ENCODE data around the gene HOXD1.

Gene HOXD1

GRCh38 chr2:176164611-176165369, 23.7 kb upstream of the HOXD1 start:
- TF ChIP-seq, protein P1, sequence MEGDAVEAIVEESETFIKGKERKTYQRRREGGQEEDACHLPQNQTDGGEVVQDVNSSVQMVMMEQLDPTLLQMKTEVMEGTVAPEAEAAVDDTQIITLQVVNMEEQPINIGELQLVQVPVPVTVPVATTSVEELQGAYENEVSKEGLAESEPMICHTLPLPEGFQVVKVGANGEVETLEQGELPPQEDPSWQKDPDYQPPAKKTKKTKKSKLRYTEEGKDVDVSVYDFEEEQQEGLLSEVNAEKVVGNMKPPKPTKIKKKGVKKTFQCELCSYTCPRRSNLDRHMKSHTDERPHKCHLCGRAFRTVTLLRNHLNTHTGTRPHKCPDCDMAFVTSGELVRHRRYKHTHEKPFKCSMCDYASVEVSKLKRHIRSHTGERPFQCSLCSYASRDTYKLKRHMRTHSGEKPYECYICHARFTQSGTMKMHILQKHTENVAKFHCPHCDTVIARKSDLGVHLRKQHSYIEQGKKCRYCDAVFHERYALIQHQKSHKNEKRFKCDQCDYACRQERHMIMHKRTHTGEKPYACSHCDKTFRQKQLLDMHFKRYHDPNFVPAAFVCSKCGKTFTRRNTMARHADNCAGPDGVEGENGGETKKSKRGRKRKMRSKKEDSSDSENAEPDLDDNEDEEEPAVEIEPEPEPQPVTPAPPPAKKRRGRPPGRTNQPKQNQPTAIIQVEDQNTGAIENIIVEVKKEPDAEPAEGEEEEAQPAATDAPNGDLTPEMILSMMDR (IDR thresholded peaks at IDR 0.05; ENCODE audit: low read length) = no peak
- no peak for TF ChIP-seq EZH2 (IDR thresholded peaks at IDR 0.05; ENCODE audit: borderline replicate concordance, low read length)
- Histone ChIP-seq H3K9me2 (ENCODE audit: low read depth, low read length) (no peaks in the 10 kb centered on the region), H2AFZ (ENCODE audit: low read length) (no peak overlapping the region), H3K27ac (ENCODE audit: low read depth, low read length, poor library complexity, severe bottlenecking) (no peak overlapping the region), H3K27me3 (ENCODE audit: insufficient read depth, low read length) (peaks cover 5% of the 10 kb centered on the region; the same call in 1 of the 2 replicates), H3K9ac (ENCODE audit: low read length) (no peak overlapping the region), H3K4me1 (ENCODE audit: insufficient read depth, low read length, severe bottlenecking) (no peaks in the 10 kb centered on the region), H3K9me3 (ENCODE audit: low read length) (no peaks in the 10 kb centered on the region), H3K4me3 (ENCODE audit: low read depth, low read length, poor library complexity, severe bottlenecking) (no peak overlapping the region), H3K36me3 (ENCODE audit: insufficient read depth, low read length) (no peaks in the 10 kb centered on the region), H3F3A (ENCODE audit: insufficient read depth, low read length) (no peaks in the 10 kb centered on the region), H3K79me2 (ENCODE audit: insufficient read depth, low read length) (no peaks in the 10 kb centered on the region), H4K20me1 (ENCODE audit: insufficient read depth, low read length) (no peaks in the 10 kb centered on the region), H3K4me2 (ENCODE audit: low read length) (no peak overlapping the region)

- Histone ChIP-seq H3K9me2 (ENCODE audit: low read depth, low read length) (no peaks in the 10 kb centered on the region), H3K9ac (ENCODE audit: low read length) (no peak overlapping the region), H3K27ac (ENCODE audit: low read depth, low read length, poor library complexity, severe bottlenecking) (no peak overlapping the region), H4K20me1 (ENCODE audit: insufficient read depth, low read length) (no peaks in the 10 kb centered on the region), H3K4me2 (ENCODE audit: low read length) (no peak overlapping the region), H2AFZ (ENCODE audit: low read length) (no peak overlapping the region), H3K4me1 (ENCODE audit: insufficient read depth, low read length, severe bottlenecking) (no peaks in the 10 kb centered on the region), H3K27me3 (ENCODE audit: insufficient read depth, low read length) (peaks cover 5% of the 10 kb centered on the region; the same call in 1 of the 2 replicates), H3K9me3 (ENCODE audit: low read length) (no peaks in the 10 kb centered on the region), H3K36me3 (ENCODE audit: insufficient read depth, low read length) (no peaks in the 10 kb centered on the region), H3K4me3 (ENCODE audit: low read depth, low read length, poor library complexity, severe bottlenecking) (no peak overlapping the region), H3K79me2 (ENCODE audit: insufficient read depth, low read length) (no peaks in the 10 kb centered on the region), H3F3A (ENCODE audit: insufficient read depth, low read length) (no peaks in the 10 kb centered on the region)
- TF ChIP-seq, protein P1 (IDR thresholded peaks at IDR 0.05; ENCODE audit: low read length) = no peak
- TF ChIP-seq EZH2 (IDR thresholded peaks at IDR 0.05; ENCODE audit: borderline replicate concordance, low read length) = no peak
Observed at GRCh38 chr2:176165370-176166050, 23.0 kb upstream of the HOXD1 start.

DNA sequence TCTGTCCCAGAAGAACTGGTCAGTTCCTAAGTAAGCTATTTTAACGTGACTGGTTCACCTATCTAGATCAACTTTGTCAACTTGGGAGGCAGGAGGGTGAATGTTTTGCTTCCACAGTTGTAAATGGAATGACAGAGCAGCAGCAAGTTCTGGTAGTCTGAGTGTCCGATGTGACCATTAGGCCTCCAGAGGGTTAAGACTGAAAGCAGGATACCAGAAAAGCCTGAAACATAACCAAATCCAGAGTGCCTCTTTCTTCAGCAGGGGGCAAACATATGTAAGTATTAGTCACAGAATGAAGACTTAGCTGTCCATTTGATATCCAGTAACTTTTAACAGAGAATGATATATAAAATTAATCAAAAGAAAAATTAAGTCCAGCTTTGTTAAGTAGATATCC, 22.2 kb upstream of the HOXD1 start:
- TF ChIP-seq, protein P1 (IDR thresholded peaks at IDR 0.05; ENCODE audit: low read length) = no peak
- no peak for TF ChIP-seq EZH2 (IDR thresholded peaks at IDR 0.05; ENCODE audit: borderline replicate concordance, low read length)
- Histone ChIP-seq H3K27me3 (ENCODE audit: insufficient read depth, low read length) (peaks cover 5% of the 10 kb centered on the region; the same call in 1 of the 2 replicates), H3K27ac (ENCODE audit: low read depth, low read length, poor library complexity, severe bottlenecking) (no peak overlapping the region), H2AFZ (ENCODE audit: low read length) (no peak overlapping the region), H3K4me2 (ENCODE audit: low read length) (no peak overlapping the region), H3K36me3 (ENCODE audit: insufficient read depth, low read length) (no peaks in the 10 kb centered on the region), H3K4me1 (ENCODE audit: insufficient read depth, low read length, severe bottlenecking) (no peaks in the 10 kb centered on the region), H3F3A (ENCODE audit: insufficient read depth, low read length) (no peaks in the 10 kb centered on the region), H3K9me2 (ENCODE audit: low read depth, low read length) (no peaks in the 10 kb centered on the region), H3K79me2 (ENCODE audit: insufficient read depth, low read length) (no peaks in the 10 kb centered on the region), H3K9me3 (ENCODE audit: low read length) (no peaks in the 10 kb centered on the region), H4K20me1 (ENCODE audit: insufficient read depth, low read length) (no peaks in the 10 kb centered on the region), H3K4me3 (ENCODE audit: low read depth, low read length, poor library complexity, severe bottlenecking) (no peak overlapping the region), H3K9ac (ENCODE audit: low read length) (no peak overlapping the region)
